ENCODE data around the gene PLA2G4E. TPM values are rescaled to one million over a fixed set of nuclear protein-coding genes. Genes with fewer than 3 reads are reported as not detected.

Gene PLA2G4E
- total RNA-seq, 1 experiment from 2014 or later: not detected

GRCh38 chr15:41985236-41986160 is 35.3 kb downstream of the PLA2G4E start:
- no peak for DNase-seq (ENCODE audit: low read depth)
- in situ Hi-C loops (cut with HindIII; ENCODE audit: low pct_unique_long_range_greater_than_20kb, low sequenced_read_pairs): no loop called here

DNA sequence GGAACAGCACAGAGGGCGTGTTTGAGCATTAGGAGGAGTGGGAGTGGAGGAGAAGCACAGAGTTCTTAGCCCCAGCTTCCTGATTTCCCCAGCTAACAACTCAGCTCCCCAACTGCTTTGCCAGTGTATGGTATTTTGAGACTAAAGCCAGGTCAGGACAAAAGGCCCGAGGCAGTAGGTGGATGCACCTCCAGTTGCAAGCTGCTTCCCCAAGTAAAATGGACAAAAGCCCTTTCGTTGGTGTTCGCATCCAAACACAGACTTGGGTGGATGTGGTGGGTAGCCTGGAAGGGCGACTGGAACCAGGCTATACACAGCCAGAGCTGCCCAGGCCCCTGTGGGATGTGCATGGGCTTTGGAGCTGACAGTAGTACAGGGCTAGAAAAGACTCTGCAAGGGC is 36.2 kb downstream of the PLA2G4E start:
- in situ Hi-C loops (cut with HindIII; ENCODE audit: low pct_unique_long_range_greater_than_20kb, low sequenced_read_pairs): no loop called here

GRCh38 chr15:41983621-41984571 is 36.9 kb downstream of the PLA2G4E start:
- in situ Hi-C loops (cut with HindIII; ENCODE audit: low pct_unique_long_range_greater_than_20kb, low sequenced_read_pairs): no loop called here
- no peak for DNase-seq (ENCODE audit: low read depth)

More for the DNA sequence above, 36.2 kb downstream of the PLA2G4E start:
- no peak for DNase-seq (ENCODE audit: low read depth)

DNA sequence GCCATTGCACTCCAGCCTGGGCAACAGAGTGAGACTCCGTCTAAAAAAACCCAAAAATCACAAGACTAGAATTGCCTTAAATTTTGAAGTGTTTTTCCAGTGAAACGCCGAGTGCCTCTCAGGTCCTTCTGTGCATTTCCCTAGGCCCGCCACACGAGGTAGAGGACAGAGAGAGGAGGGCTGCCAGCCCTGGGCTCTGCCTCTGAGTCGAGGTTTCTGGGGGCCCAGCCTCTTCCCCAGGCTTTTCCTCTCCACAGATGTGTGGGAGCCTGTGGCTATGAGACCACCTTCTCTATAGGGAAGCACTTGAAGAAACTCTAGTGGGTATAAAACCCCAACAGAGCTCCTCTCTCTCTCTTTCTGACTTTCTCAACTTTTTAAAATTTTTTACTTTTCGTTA is 37.6 kb downstream of the PLA2G4E start:
- DNase-seq (ENCODE audit: low read depth): no peak
- in situ Hi-C loops (cut with HindIII; ENCODE audit: low pct_unique_long_range_greater_than_20kb, low sequenced_read_pairs): no loop called here

DNA sequence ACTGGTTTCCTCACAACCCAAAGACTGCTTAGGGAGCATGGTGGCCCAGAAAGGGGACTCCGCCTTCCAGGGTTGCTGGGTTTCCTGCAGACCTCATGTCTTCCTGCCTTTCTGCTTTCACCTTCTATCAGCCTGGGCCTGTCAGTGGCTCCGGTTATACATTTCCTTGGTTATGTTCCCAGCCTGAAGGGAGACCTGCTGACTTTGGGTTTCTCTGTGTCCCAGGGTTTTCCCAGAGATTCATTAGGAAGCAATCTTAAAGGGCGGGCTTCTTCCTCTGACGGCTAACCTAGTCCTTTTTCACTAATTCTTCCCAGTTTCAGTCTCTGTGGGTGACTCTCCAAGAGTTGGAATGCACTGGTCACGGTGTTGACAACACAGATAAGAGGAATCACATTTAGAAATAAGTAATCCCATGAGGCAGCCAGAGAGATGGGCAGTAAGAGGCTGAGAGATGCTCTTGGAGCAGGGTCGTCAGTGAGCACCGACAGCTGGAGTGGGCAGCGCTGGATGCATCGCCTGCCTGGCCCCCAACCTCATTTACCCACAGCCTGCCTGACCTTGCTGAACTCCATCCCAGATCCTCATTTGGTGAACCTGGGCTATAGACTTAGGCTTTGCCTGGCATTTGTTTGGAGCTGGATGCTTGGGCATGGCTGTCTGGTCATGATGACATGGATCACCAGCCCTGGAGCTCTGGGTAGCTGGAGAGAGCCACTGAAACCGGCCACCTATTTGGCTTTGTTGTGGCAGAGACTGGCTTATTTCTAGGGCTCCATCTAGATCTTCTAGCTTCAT is 38.5 kb downstream of the PLA2G4E start:
- DNase-seq (ENCODE audit: low read depth): no peak
- in situ Hi-C loops (cut with HindIII; ENCODE audit: low pct_unique_long_range_greater_than_20kb, low sequenced_read_pairs): no loop called here

GRCh38 chr15:41981371-41982132 is 39.3 kb downstream of the PLA2G4E start:
- in situ Hi-C loops (cut with HindIII; ENCODE audit: low pct_unique_long_range_greater_than_20kb, low sequenced_read_pairs): no loop called here
- DNase-seq (ENCODE audit: low read depth): no peak

DNA sequence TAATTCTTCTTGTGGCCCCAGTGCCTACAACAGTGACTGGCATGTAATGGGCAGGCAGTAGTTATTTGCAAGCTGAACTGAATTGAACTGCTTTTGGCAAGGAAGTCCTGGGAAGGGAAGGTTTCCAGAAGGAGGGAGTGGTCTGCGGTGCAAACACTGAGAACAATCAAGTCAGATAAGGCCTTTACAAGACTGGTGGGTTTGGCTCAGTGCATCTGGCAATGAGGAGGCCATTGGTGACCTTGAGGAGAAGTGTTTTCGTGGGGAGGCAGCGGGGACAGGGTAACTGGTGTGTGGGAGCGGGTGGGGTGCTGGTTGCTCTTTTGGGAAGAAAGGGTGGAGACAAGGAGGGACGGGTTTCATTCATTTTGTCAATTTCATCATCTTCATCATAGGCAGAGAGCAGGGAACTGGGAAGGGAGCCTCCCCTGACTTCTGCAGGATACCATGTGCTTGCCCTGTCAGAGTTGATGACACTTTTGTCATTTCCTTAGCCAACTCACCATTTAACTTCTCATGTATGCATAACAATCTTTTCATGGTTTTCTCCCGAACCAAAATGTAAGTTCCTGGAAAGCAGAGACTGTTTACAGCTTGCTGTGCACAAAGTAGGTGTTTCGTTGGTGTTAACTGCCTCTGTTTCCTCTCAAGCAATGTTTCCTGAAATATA is 40.1 kb downstream of the PLA2G4E start:
- DNase-seq (ENCODE audit: low read depth): no peak
- in situ Hi-C loops (cut with HindIII; ENCODE audit: low pct_unique_long_range_greater_than_20kb, low sequenced_read_pairs): no loop called here

DNA sequence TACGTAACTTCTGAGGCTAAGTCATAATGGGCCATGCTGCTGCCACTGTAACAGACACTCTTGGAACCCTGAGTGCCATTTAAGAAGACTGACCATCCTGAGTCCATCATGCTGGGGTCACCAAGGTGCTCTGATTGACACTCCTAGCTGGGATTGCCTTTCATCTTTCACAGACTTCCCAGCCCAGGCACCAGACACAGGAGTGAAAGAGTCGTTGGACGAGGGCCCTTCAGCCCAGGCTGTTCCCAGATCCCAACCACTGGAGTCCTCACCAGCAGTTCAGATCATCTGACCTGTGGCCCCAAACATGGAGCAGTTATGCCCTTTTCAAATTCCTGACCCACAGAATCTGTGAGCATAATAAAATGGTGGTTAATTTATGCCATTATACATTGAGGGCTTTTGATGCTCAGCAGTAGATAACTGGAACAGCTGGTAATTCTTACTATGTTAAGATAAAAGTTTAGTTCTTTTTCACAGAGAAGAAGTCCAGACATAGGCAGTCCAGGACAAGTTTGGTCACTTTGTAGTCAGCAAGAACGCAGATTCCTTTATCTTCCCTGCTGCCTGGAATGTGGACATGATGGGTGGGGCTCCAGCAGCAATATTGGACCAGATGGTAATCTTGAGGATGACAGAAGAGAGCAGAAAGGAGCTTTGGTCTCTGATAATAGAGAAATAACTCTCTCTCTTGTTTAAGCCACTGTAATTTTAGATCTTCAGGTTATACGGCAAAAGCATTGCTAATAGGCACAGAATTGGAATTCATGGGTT is 41.2 kb downstream of the PLA2G4E start:
- DNase-seq (ENCODE audit: low read depth): no peak
- in situ Hi-C loops (cut with HindIII; ENCODE audit: low pct_unique_long_range_greater_than_20kb, low sequenced_read_pairs): no loop called here

GRCh38 chr15:41978534-41978933 is 42.3 kb downstream of the PLA2G4E start:
- DNase-seq (ENCODE audit: low read depth): no peak

GRCh38 chr15:41977757-41978383 is 43.0 kb downstream of the PLA2G4E start:
- no peak for DNase-seq (ENCODE audit: low read depth)
- in situ Hi-C loops (cut with HindIII; ENCODE audit: low pct_unique_long_range_greater_than_20kb, low sequenced_read_pairs): no loop called here

More at GRCh38 chr15:41978534-41978933, 42.3 kb downstream of the PLA2G4E start:
- in situ Hi-C loops (cut with HindIII; ENCODE audit: low pct_unique_long_range_greater_than_20kb, low sequenced_read_pairs): no loop called here

DNA sequence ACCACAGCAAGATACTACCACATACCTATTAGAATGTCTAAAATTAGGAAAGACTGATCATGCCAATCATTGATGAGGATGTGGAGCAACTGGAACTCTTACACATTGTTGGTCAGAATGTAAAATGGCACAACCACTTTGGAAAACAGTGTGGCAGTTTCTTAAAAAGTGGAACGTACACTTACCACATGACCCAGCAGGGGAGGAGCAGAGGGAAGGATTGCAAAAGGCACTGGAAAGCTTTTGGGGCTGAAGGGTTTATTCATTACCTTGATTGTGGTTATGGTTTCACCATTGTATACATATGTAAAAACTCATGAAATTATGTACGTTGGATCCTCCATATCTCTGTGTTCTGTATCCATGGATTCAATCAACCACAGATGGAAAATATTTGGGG is 45.2 kb downstream of the PLA2G4E start:
- DNase-seq (ENCODE audit: low read depth): no peak
- in situ Hi-C loops (cut with HindIII; ENCODE audit: low pct_unique_long_range_greater_than_20kb, low sequenced_read_pairs): no loop called here

- in situ Hi-C loops (cut with HindIII; ENCODE audit: low pct_unique_long_range_greater_than_20kb, low sequenced_read_pairs): no loop called here
Measured at GRCh38 chr15:41974041-41974440, 46.8 kb downstream of the PLA2G4E start.

GRCh38 chr15:41972253-41973242 is 48.3 kb downstream of the PLA2G4E start, which contains the start of gene EHD4:
EHD4 (minus strand) TSS chr15:41972557; CDS start chr15:41972494, 63 bp downstream.
- in situ Hi-C loops (cut with HindIII; ENCODE audit: low pct_unique_long_range_greater_than_20kb, low sequenced_read_pairs): no loop called here
- DNase-seq (ENCODE audit: low read depth): peak; percentile 99

More at GRCh38 chr15:41974041-41974440, 46.8 kb downstream of the PLA2G4E start:
- DNase-seq (ENCODE audit: low read depth): no peak

- DNase-seq (ENCODE audit: low read depth): no peak
- in situ Hi-C loops (cut with HindIII; ENCODE audit: low pct_unique_long_range_greater_than_20kb, low sequenced_read_pairs): no loop called here
Measured at GRCh38 chr15:41971895-41972252, 49.0 kb downstream of the PLA2G4E start.

Measured in Caki2 (cell line).